ENCODE results near the gene ZHX3. TPM values are rescaled to one million over a fixed set of nuclear protein-coding genes. Genes with fewer than 3 reads are reported as not detected.

ZHX3 gene
- total and polyA plus RNA-seq, 9 of the 15 experiments (the other 6 are each of a cell fraction or from before 2014, with no cell fraction given) = 0.80 to 14.6 (median 4.9) TPM

- no peak for TF ChIP-seq IRF1 (CRISPR knock-in tag; IDR thresholded peaks at IDR 0.05; ENCODE audit: borderline replicate concordance)
- TF ChIP-seq ZBTB11 (CRISPR knock-in tag; IDR thresholded peaks at IDR 0.05) = peak in 1 of 3 experiments; percentile 45; a peak in 1 of 6 replicates
- TF ChIP-seq BRD4 (IDR thresholded peaks at IDR 0.05) = no peak
- no peak for TF ChIP-seq FIP1L1 (IDR thresholded peaks at IDR 0.05; ENCODE audit: low read depth, low read length, poor library complexity, severe bottlenecking)
- TF ChIP-seq TEAD1 (CRISPR knock-in tag; IDR thresholded peaks at IDR 0.05) = peak in 1 of 2 experiments; percentile 91; a peak in 2 of 4 replicates
- peak; percentile 69 for TF ChIP-seq MYC (IDR thresholded peaks at IDR 0.05; ENCODE audit: low read depth, low read length)
- no peak for TF ChIP-seq MYC (CRISPR knock-in tag; IDR thresholded peaks at IDR 0.05; ENCODE audit: borderline replicate concordance, low read depth)
- no peak for TF ChIP-seq CHD1 (IDR thresholded peaks at IDR 0.05; ENCODE audit: low read length)
- TF ChIP-seq NCOA2 (IDR thresholded peaks at IDR 0.05; ENCODE audit: partially characterized antibody in 2 of 2) = no peak
- TF ChIP-seq NFE2 (IDR thresholded peaks at IDR 0.05; ENCODE audit: low read depth) = 0 out of 2 replicates have a peak, but pooled peaks have one; percentile 14
- TF ChIP-seq ZNF217 (CRISPR knock-in tag; IDR thresholded peaks at IDR 0.05) = no peak
- TF ChIP-seq ARID4B (CRISPR knock-in tag; IDR thresholded peaks at IDR 0.05) = no peak
- TF ChIP-seq NBN (IDR thresholded peaks at IDR 0.05; ENCODE audit: low read depth) = no peak
- TF ChIP-seq KDM5B (IDR thresholded peaks at IDR 0.05; ENCODE audit: insufficient replicate concordance, low read depth, low read length) = no peak
- no peak for TF ChIP-seq POLR3A (IDR thresholded peaks at IDR 0.05; ENCODE audit: borderline replicate concordance, extremely low read depth, insufficient read depth, insufficient read length)
- no peak for TF ChIP-seq HDAC8 (tag; IDR thresholded peaks at IDR 0.05)
- TF ChIP-seq SP2 (IDR thresholded peaks at IDR 0.05; ENCODE audit: extremely low read depth, low read depth, low read length, poor library complexity, severe bottlenecking) = no peak
Observed at GRCh38 chr20:41261790-41262717, 55.5 kb downstream of the ZHX3 start (continued).
